ENCODE measurements around the gene WDFY3. TPM values are rescaled to one million over a fixed set of nuclear protein-coding genes. Genes with fewer than 3 reads are reported as not detected.

The WDFY3 gene
- total and polyA plus RNA-seq, 2 of the 13 experiments (the other 11 are each of a cell fraction or from before 2014, with no cell fraction given), result 16.7 to 24.5 TPM

- ATAC-seq (no peak), FAIRE-seq (no peak), DNase-seq (ENCODE audit: low spot score) (no peak)
- intact Hi-C loops (cut with micrococcal nuclease; ENCODE audit: unreplicated experiment), result no loop called here
- Histone ChIP-seq H3K27me3 (ENCODE audit: control insufficient read depth in 1 of 2, insufficient read depth in 2 of 2, low read length in 2 of 2) (no peaks in the 10 kb centered on the region), H3K4me1 (ENCODE audit: insufficient read depth, low read length) (no peaks in the 10 kb centered on the region), H3K9me3 (ENCODE audit: low read length) (no peaks in the 10 kb centered on the region), H3K4me3 (replicated peaks in 1 of 3; ENCODE audit: insufficient read depth in 1 of 3, low read depth in 2 of 3, low read length in 3 of 3) (no peak overlapping the region), H3K36me3 (replicated peaks in 1 of 2; ENCODE audit: control insufficient read depth in 1 of 2, insufficient read depth in 2 of 2, low read length in 2 of 2) (no peaks in the 10 kb centered on the region), H3K4me2 (ENCODE audit: low read depth, low read length) (no peak overlapping the region), H3K79me2 (ENCODE audit: insufficient read depth, low read length) (no peaks in the 10 kb centered on the region), H2AFZ (ENCODE audit: low read length) (no peak overlapping the region), H3K27ac (ENCODE audit: extremely low read length, insufficient read depth, low read length) (no peak overlapping the region), H4K20me1 (ENCODE audit: insufficient read depth, low read length) (no peaks in the 10 kb centered on the region), H3K9ac (ENCODE audit: insufficient read depth, low read depth, low read length) (no peak overlapping the region)
- no peak for TF ChIP-seq MZF1 (CRISPR knock-in tag; IDR thresholded peaks at IDR 0.05; ENCODE audit: borderline replicate concordance)
- no peak for TF ChIP-seq KLF13 (CRISPR knock-in tag; IDR thresholded peaks at IDR 0.05)
- no peak for TF ChIP-seq ZNF850 (CRISPR knock-in tag; conservative IDR thresholded peaks at IDR 0.05)
- WGBS (ENCODE audit: low lambda C conversion rate), result 92% methylated on average over 11 of the region's 11 CpGs
- in situ Hi-C loops (cut with HindIII; ENCODE audit: extremely low pct_ligation_motif_present, low pct_unique_long_range_greater_than_20kb), result no loop called here
- no TSS peak for BruUV-seq (replicated peaks)
- CTCF ChIA-PET (ENCODE audit: low intra/inter-chr PET ratio, low total read pairs), result no interaction called here
- POLR2A ChIA-PET, result no interaction called here
These were observed 342.8 kb downstream of the WDFY3 start for GRCh38 chr4:84623661-84624060.

- no peaks in the 10 kb centered on the region for H4K20me1 ChIP-seq (ENCODE audit: insufficient read depth, low read length)
- H3K27me3 ChIP-seq (ENCODE audit: control insufficient read depth in 1 of 2, insufficient read depth in 2 of 2, low read length in 2 of 2), result no peaks in the 10 kb centered on the region
- no peak overlapping the region for H3K4me2 ChIP-seq (ENCODE audit: low read depth, low read length)
- no peak overlapping the region for H3K9ac ChIP-seq (ENCODE audit: insufficient read depth, low read depth, low read length)
- WGBS (ENCODE audit: low lambda C conversion rate), result 88% methylated on average over 1 of the region's 1 CpG
- no peak for ATAC-seq
- no peak overlapping the region for H3K27ac ChIP-seq (ENCODE audit: extremely low read length, insufficient read depth, low read length)
- H3K79me2 ChIP-seq (ENCODE audit: insufficient read depth, low read length), result no peaks in the 10 kb centered on the region
- in situ Hi-C loops (cut with HindIII; ENCODE audit: extremely low pct_ligation_motif_present, low pct_unique_long_range_greater_than_20kb) (no loop called here), intact Hi-C loops (cut with micrococcal nuclease; ENCODE audit: unreplicated experiment) (no loop called here)
- ChIA-PET POLR2A (no interaction called here), CTCF (ENCODE audit: low intra/inter-chr PET ratio, low total read pairs) (no interaction called here)
- H3K4me3 ChIP-seq (replicated peaks in 1 of 3; ENCODE audit: insufficient read depth in 1 of 3, low read depth in 2 of 3, low read length in 3 of 3), result no peak overlapping the region
- no peak overlapping the region for H2AFZ ChIP-seq (ENCODE audit: low read length)
- H3K4me1 ChIP-seq (ENCODE audit: insufficient read depth, low read length), result no peaks in the 10 kb centered on the region
- no peak for FAIRE-seq
- no peaks in the 10 kb centered on the region for H3K9me3 ChIP-seq (ENCODE audit: low read length)
- TF ChIP-seq NFATC3 (CRISPR knock-in tag; IDR thresholded peaks at IDR 0.05) (no peak), ZNF414 (CRISPR knock-in tag; IDR thresholded peaks at IDR 0.05) (no peak), MAFF (IDR thresholded peaks at IDR 0.05; ENCODE audit: low read depth, low read length) (no peak), SATB2 (CRISPR knock-in tag; IDR thresholded peaks at IDR 0.05) (no peak), TAF15 (IDR thresholded peaks at IDR 0.05; ENCODE audit: low read depth, low read length, poor library complexity, severe bottlenecking) (no peak), NR3C1 (CRISPR knock-in tag; IDR thresholded peaks at IDR 0.05) (no peak), NONO (IDR thresholded peaks at IDR 0.05) (no peak), NONO (CRISPR knock-in tag; conservative IDR thresholded peaks at IDR 0.05) (no peak), ZNF784 (CRISPR knock-in tag; IDR thresholded peaks at IDR 0.05; ENCODE audit: borderline replicate concordance) (no peak), TFAP4 (IDR thresholded peaks at IDR 0.05; ENCODE audit: borderline replicate concordance, low read depth) (no peak), HOXA3 (CRISPR knock-in tag; IDR thresholded peaks at IDR 0.05) (no peak), CREM (IDR thresholded peaks at IDR 0.05) (no peak), CREM (CRISPR knock-in tag; IDR thresholded peaks at IDR 0.05) (no peak), TGIF2 (CRISPR knock-in tag; IDR thresholded peaks at IDR 0.05) (no peak), DR1 (CRISPR knock-in tag; IDR thresholded peaks at IDR 0.05) (no peak), ASH2L (IDR thresholded peaks at IDR 0.05; ENCODE audit: insufficient read length, low read depth, low read length) (no peak), NCOA2 (CRISPR knock-in tag; IDR thresholded peaks at IDR 0.05) (no peak)
- no peak for DNase-seq (ENCODE audit: low spot score)
- BruUV-seq (replicated peaks), result no TSS peak
- H3K36me3 ChIP-seq (replicated peaks in 1 of 2; ENCODE audit: control insufficient read depth in 1 of 2, insufficient read depth in 2 of 2, low read length in 2 of 2), result no peaks in the 10 kb centered on the region
These were observed 343.5 kb downstream of the WDFY3 start for GRCh38 chr4:84622959-84623358.
